PC-3 (cell line): Measurements from ENCODE around the gene VNN1. TPM values are rescaled to one million over a fixed set of nuclear protein-coding genes. Genes with fewer than 3 reads are reported as not detected.

ENCODE experiments used
- ATAC-seq: fragments of 200-7000 bp; cut with Tn5 transposase; 2 replicates; pipeline ENCODE4 v1.9.1; 2020; ENCODE audit warnings: mild to moderate bottlenecking, moderate library complexity
- Bru-seq: library from RNA; stranded (reverse); fragments of 400-500 nt; gene quantifications from one replicate; lab custom pipeline; 2021; lab: Mats Ljungman, UMichigan
- BruChase-seq, 2 experiments: library from RNA; stranded (reverse); fragments of 400-500 nt; gene quantifications; one replicate each; lab custom pipeline; 2021; lab: Mats Ljungman, UMichigan
- BruUV-seq: library from RNA; stranded (reverse); fragments of 400-500 nt; replicated peaks from 2 replicates; lab custom pipeline; 2021; lab: Mats Ljungman, UMichigan
- CTCF ChIA-PET: fragments of 300-600 bp; sonication (Branson Sonifier 250); formaldehyde crosslinking; loops from one replicate; lab custom pipeline; 2022; ENCODE audit warnings: antibody characterized with exemption; lab: Charles Lee
- POLR2A ChIA-PET: fragments of 300-600 bp; sonication (Branson Sonifier 250); formaldehyde crosslinking; loops from one replicate; lab custom pipeline; 2022; ENCODE audit warnings: antibody characterized with exemption; ENCODE audit not compliant: unreplicated experiment; lab: Charles Lee
- DNase-seq: peaks from one replicate; pipeline ENCODE4 v3.0.0-alpha.2; 2015
- H2AFZ ChIP-seq: fragments of 300-600 bp; sonication (generic); 2 replicates; pipeline ENCODE4 v1.6.0; 2016; ENCODE audit warnings: antibody characterized with exemption, low read length
- H3F3A ChIP-seq: fragments of 300-600 bp; sonication (generic); one replicate; pipeline ENCODE4 v1.6.0; 2017; ENCODE audit warnings: antibody characterized with exemption, low read length, control low read depth, mild to moderate bottlenecking; ENCODE audit not compliant: unreplicated experiment
- H3K27ac ChIP-seq: fragments of 300-600 bp; sonication (generic); 2 replicates; pipeline ENCODE4 v1.5.1; 2016; ENCODE audit warnings: mild to moderate bottlenecking, low read length
- H3K27me3 ChIP-seq: fragments of 300-600 bp; sonication (generic); 2 replicates; pipeline ENCODE4 v1.6.1; 2016; ENCODE audit warnings: low read length, mixed read lengths
- H3K36me3 ChIP-seq: fragments of 300-600 bp; sonication (generic); 2 replicates; pipeline ENCODE4 v1.6.1; 2016; ENCODE audit warnings: low read depth, mixed run types, low read length, mixed read lengths
- H3K4me1 ChIP-seq: fragments of 300-600 bp; sonication (generic); 2 replicates; pipeline ENCODE4 v1.5.1; 2016; ENCODE audit warnings: low read length; ENCODE audit not compliant: insufficient read depth
- H3K4me2 ChIP-seq: fragments of 300-600 bp; sonication (generic); 2 replicates; pipeline ENCODE4 v1.6.0; 2016; ENCODE audit warnings: low read length
- H3K4me3 ChIP-seq: fragments of 300-600 bp; sonication (generic); 2 replicates; pipeline ENCODE4 v1.5.1; 2016; ENCODE audit warnings: mild to moderate bottlenecking, low read length, mixed read lengths
- H3K79me2 ChIP-seq: fragments of 300-600 bp; sonication (generic); 2 replicates; pipeline ENCODE4 v1.6.1; 2017; ENCODE audit warnings: low read length, mixed read lengths
- H3K9ac ChIP-seq: fragments of 300-600 bp; sonication (generic); 2 replicates; pipeline ENCODE4 v1.6.0; 2016; ENCODE audit warnings: mild to moderate bottlenecking, low read length
- H3K9me2 ChIP-seq: fragments of 300-600 bp; sonication (generic); replicated peaks from 2 replicates; pipeline ENCODE4 v1.6.1; 2016; ENCODE audit warnings: mixed run types, low read length, mixed read lengths
- H3K9me3 ChIP-seq: fragments of 300-600 bp; sonication (generic); 2 replicates; pipeline ENCODE4 v1.6.1; 2016; ENCODE audit warnings: low read length, mixed read lengths
- H4K20me1 ChIP-seq: fragments of 300-600 bp; sonication (generic); 2 replicates; pipeline ENCODE4 v1.6.1; 2016; ENCODE audit warnings: low read length, mixed read lengths
- CTCF ChIP-seq: fragments of 300-600 bp; sonication (generic); conservative IDR thresholded peaks from 2 replicates; pipeline ENCODE4 v1.5.1; 2017; ENCODE audit warnings: antibody characterized with exemption, low read depth, mild to moderate bottlenecking, low read length
- EZH2 ChIP-seq: fragments of 300-600 bp; sonication (generic); IDR thresholded peaks from one replicate; pipeline ENCODE4 v1.6.1; 2017; ENCODE audit warnings: antibody characterized with exemption, mild to moderate bottlenecking, low read length; ENCODE audit not compliant: unreplicated experiment
- EZH2phosphoT487 ChIP-seq: fragments of 300-600 bp; sonication (generic); IDR thresholded peaks from 2 replicates; pipeline ENCODE4 v1.6.1; 2018; ENCODE audit warnings: mild to moderate bottlenecking, antibody characterized with exemption, low read length, borderline replicate concordance
- intact Hi-C: fragments of 100-400 bp; cut with micrococcal nuclease; formaldehyde crosslinking; loops from 2 replicates; pipeline ENCODE4 v1.9.0; 2023
- long read RNA-seq: library from polyadenylated mRNA; unstranded; transcript quantifications from one replicate; pipeline ENCODE4 v2.0.0, GENCODE V29; 2021; ENCODE audit not compliant: unreplicated experiment
- total RNA-seq: library from RNA; depleted of rRNA; stranded (reverse); fragments of >200 nt; gene quantifications from 2 replicates; pipeline ENCODE4 v1.2.3, GENCODE V29; 2014; rRNA removed

The VNN1 gene
- total RNA-seq (0.04 and 0.12 TPM in 2 replicates), Bru-seq, nascent RNA (percentile 29 among the genes with signal in this experiment), BruChase-seq, experiment 1, labeled RNA remaining after a 6-hour chase (percentile 26 among the genes with signal in this experiment), BruChase-seq, experiment 2, labeled RNA remaining after a 2-hour chase (percentile 33 among the genes with signal in this experiment)
- long read RNA-seq, result 0 reads

- intact Hi-C loops, result loop anchor here (2.0 kb wide), 1 partner anchor 101 kb away; no protein-coding TSS in a partner anchor
- no TSS peak for BruUV-seq
- DNase-seq, result no peak
- Histone ChIP-seq H3K4me1 (0 out of 2 replicates have a peak, but pooled peaks cover 8% of the 10 kb centered on the region), H3K79me2 (no peaks in the 10 kb centered on the region), H3K27ac (no peak within 1 kb of the TSS), H3K4me3 (no peak within 1 kb of the TSS), H3K36me3 (no peaks in the 10 kb centered on the region), H2AFZ (no peak within 1 kb of the TSS), H3K9me2 (no peaks in the 10 kb centered on the region), H3K9ac (no peak within 1 kb of the TSS), H4K20me1 (no peaks in the 10 kb centered on the region), H3K9me3 (no peaks in the 10 kb centered on the region), H3K4me2 (no peak within 1 kb of the TSS), H3K27me3 (no peaks in the 10 kb centered on the region), H3F3A (no peaks in the 10 kb centered on the region)
- ChIA-PET POLR2A (no interaction called here), CTCF (no interaction called here)
- no peak for ATAC-seq
- no peak for TF ChIP-seq EZH2
- no peak for TF ChIP-seq CTCF
- no peak for TF ChIP-seq EZH2phosphoT487
Observed at GRCh38 chr6:132713352-132714134, at the start of gene VNN1. TSS of gene VNN1 (minus strand) at chr6:132714055. CDS start at chr6:132714035, 20 bp downstream.

- Histone ChIP-seq H3K36me3 (no peaks in the 10 kb centered on the region), H3K27me3 (no peaks in the 10 kb centered on the region), H3K4me1 (peaks cover 14% of the 10 kb centered on the region), H3K27ac (no peak overlapping the region), H3K9me2 (no peaks in the 10 kb centered on the region), H3K9me3 (no peaks in the 10 kb centered on the region), H3F3A (peaks cover 5% of the 10 kb centered on the region), H3K4me3 (no peak overlapping the region), H4K20me1 (no peaks in the 10 kb centered on the region), H3K79me2 (no peaks in the 10 kb centered on the region), H2AFZ (no peak overlapping the region), H3K9ac (no peak overlapping the region), H3K4me2 (no peak overlapping the region)
- no TSS peak for BruUV-seq
- POLR2A ChIA-PET, result no interaction called here
- no peak for TF ChIP-seq EZH2
- no peak for TF ChIP-seq EZH2phosphoT487
- TF ChIP-seq CTCF, result no peak
- ATAC-seq (no peak), DNase-seq (no peak)
- intact Hi-C loops, result no loop called here
- CTCF ChIA-PET, result interaction anchor here (1.8 kb wide), 1 partner anchor 48 kb away, joined by 9 read pairs; no protein-coding TSS in a partner anchor
Observed at GRCh38 chr6:132763269-132763668, 49.4 kb upstream of the VNN1 start.

GRCh38 chr6:132760256-132760655 lies 46.4 kb upstream of the VNN1 start:
- CTCF ChIA-PET, result no interaction called here
- Histone ChIP-seq H3F3A (peaks cover 5% of the 10 kb centered on the region), H4K20me1 (no peaks in the 10 kb centered on the region), H3K9me2 (no peaks in the 10 kb centered on the region), H3K4me2 (no peak overlapping the region), H3K9me3 (no peaks in the 10 kb centered on the region), H2AFZ (no peak overlapping the region), H3K4me1 (peaks cover 14% of the 10 kb centered on the region), H3K36me3 (no peaks in the 10 kb centered on the region), H3K4me3 (no peak overlapping the region), H3K27ac (no peak overlapping the region), H3K27me3 (no peaks in the 10 kb centered on the region), H3K79me2 (no peaks in the 10 kb centered on the region), H3K9ac (no peak overlapping the region)
- ATAC-seq (no peak), DNase-seq (no peak)
- no peak for TF ChIP-seq EZH2phosphoT487
- no peak for TF ChIP-seq EZH2
- no peak for TF ChIP-seq CTCF
- intact Hi-C loops, result no loop called here
- POLR2A ChIA-PET, result no interaction called here
- no TSS peak for BruUV-seq
